ENCODE results near the gene P2RX6. TPM values are rescaled to one million over a fixed set of nuclear protein-coding genes. Genes with fewer than 3 reads are reported as not detected.

P2RX6 gene
- total and polyA plus RNA-seq, 5 donors = 1.7 to 6.7 (median 4.1) TPM

- no peaks in the 10 kb centered on the region for H3K4me1 ChIP-seq (ENCODE audit: control insufficient read depth, insufficient read depth, low read length)
- WGBS = 87% methylated on average over 21 of the region's 21 CpGs
- no peaks in the 10 kb centered on the region for H3K27me3 ChIP-seq (ENCODE audit: control insufficient read depth, insufficient read depth)
- H3K4me3 ChIP-seq (ENCODE audit: low read length) = no peak overlapping the region
- no peak for ATAC-seq
- H3K9me3 ChIP-seq (ENCODE audit: control insufficient read depth, low read length) = no peaks in the 10 kb centered on the region
- no peak for DNase-seq
- intact Hi-C loops (cut with DNase I) = no loop called here
- H3K27ac ChIP-seq (ENCODE audit: low read length) = no peak overlapping the region
Measured at GRCh38 chr22:21076912-21077625, 62.1 kb downstream of the P2RX6 start.

Small RNA genes within 50 kb of the gene (microRNA-seq; reads per million reads assigned to microRNA genes)
- gene MIR649 = 0 reads per million in 2 donors

Other genes with a start within 250 kb of the P2RX6 start
- under 1 TPM; 0.20 to 0.76 (median 0.56) TPM for gene SERPIND1, start 241.1 kb upstream of the P2RX6 start, total RNA-seq
- gene SERPIND1, start 241.1 kb upstream of the P2RX6 start, polyA plus RNA-seq = 1.4 TPM
- gene PI4KA, start 156.4 kb upstream of the P2RX6 start, total RNA-seq = 10 to 100 TPM; 50.9 to 61.9 (median 53.2) TPM
- 31.3 TPM for gene PI4KA, start 156.4 kb upstream of the P2RX6 start, polyA plus RNA-seq
- 10 to 100 TPM; 25.1 to 27.8 (median 26.5) TPM for gene SNAP29, start 156.2 kb upstream of the P2RX6 start, total RNA-seq
- gene SNAP29, start 156.2 kb upstream of the P2RX6 start, polyA plus RNA-seq = 18.8 TPM
- gene CRKL, start 97.8 kb upstream of the P2RX6 start, total RNA-seq = 10 to 100 TPM; 50.5 to 53.7 (median 52.0) TPM
- 20.8 TPM for gene CRKL, start 97.8 kb upstream of the P2RX6 start, polyA plus RNA-seq
- gene AIFM3, start 47.9 kb upstream of the P2RX6 start, total RNA-seq = 1 to 10 TPM; 1.0 to 2.1 (median 1.4) TPM
- 1.4 TPM for gene AIFM3, start 47.9 kb upstream of the P2RX6 start, polyA plus RNA-seq
- gene LZTR1, start 32.9 kb upstream of the P2RX6 start, total RNA-seq = 10 to 100 TPM; 28.3 to 33.2 (median 31.1) TPM
- 20.4 TPM for gene LZTR1, start 32.9 kb upstream of the P2RX6 start, polyA plus RNA-seq
- gene THAP7, start 13.0 kb upstream of the P2RX6 start, total RNA-seq = 10 to 100 TPM; 23.2 to 25.2 (median 23.8) TPM
- 38.2 TPM for gene THAP7, start 13.0 kb upstream of the P2RX6 start, polyA plus RNA-seq
- 1 to 10 TPM in 2 of 4 donors, under 1 TPM in 2; 0.33 to 1.9 (median 0.77) TPM for gene SLC7A4, start 17.4 kb downstream of the P2RX6 start, total RNA-seq
- gene SLC7A4, start 17.4 kb downstream of the P2RX6 start, polyA plus RNA-seq = 0.59 TPM
- gene LRRC74B, start 30.8 kb downstream of the P2RX6 start, total RNA-seq = not detected
- gene LRRC74B, start 30.8 kb downstream of the P2RX6 start, polyA plus RNA-seq = not detected

Data from right cardiac atrium (tissue), 5 donors.